Measurements from ENCODE around the gene AKT1S1. TPM values are rescaled to one million over a fixed set of nuclear protein-coding genes. Genes with fewer than 3 reads are reported as not detected.

Gene AKT1S1
- total RNA-seq, 1 donor from 2014 or later, result 3.1 TPM

DNA sequence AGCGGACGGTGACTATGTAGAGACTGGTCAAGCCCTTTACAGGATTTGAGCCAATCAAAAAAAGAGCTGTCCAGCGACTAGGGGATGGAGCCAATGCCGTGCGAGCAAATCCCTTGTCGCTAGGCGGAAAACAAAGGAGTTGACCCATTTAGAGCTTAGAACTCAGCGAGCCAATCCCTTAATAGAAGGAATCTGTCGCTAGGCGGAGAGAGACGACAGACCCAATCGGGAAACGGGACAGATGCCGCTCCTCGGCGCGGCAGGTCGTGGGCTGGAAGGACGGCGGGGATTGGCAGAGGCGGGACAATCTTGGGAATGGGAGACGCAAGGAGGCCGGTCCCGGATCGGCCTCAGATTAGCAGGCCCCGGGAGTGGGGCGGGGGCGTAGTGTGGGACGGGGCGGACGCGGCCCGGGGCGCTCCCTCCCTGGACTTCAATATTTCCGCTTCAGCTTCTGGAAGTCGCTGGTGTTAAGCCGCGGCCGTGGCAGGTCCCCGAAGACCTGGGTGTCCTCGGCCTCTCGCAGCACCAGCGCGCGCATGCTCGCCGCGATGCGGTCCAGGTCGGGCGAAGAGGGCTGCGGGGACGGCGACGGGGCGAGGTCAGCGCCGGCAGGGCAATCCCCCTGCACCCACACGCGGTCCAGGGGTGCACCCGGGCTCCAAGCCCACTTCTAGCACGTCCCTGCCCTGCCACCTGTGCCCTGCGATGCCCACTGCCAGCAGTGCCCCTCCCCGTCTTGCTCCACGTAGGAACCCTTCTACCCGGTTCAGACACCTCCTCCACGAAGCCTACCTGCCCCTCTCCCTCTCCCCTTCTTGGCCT lies 7.5 kb downstream of the AKT1S1 start:
- H3K4me3 ChIP-seq (ENCODE audit: low read length in 3 of 3), result peak overlapping the region; percentile 71 to 82 (median 77)
- H3K4me1 ChIP-seq (ENCODE audit: control insufficient read depth in 3 of 3, insufficient read depth in 3 of 3, low read length in 3 of 3), result peaks cover 56 to 76% (median 66%) of the 10 kb centered on the region in 3 donors
- peak overlapping the region; percentile 52 to 89 (median 81) for H3K9ac ChIP-seq (ENCODE audit: low read depth in 1 of 3, low read length in 3 of 3)
- H3K36me3 ChIP-seq (ENCODE audit: control insufficient read depth in 3 of 3, insufficient read depth in 3 of 3, low read length in 3 of 3), result peaks cover 13 to 20% (median 17%) of the 10 kb centered on the region in 3 donors
- H3K27ac ChIP-seq (ENCODE audit: low read depth, low read length), result peak overlapping the region; percentile 96
- H3K9me3 ChIP-seq (ENCODE audit: control insufficient read depth in 3 of 3, low read length in 3 of 3), result no peaks in the 10 kb centered on the region
- H3K27me3 ChIP-seq (ENCODE audit: control insufficient read depth in 3 of 3, insufficient read depth in 3 of 3, low read length in 3 of 3), result no peaks in the 10 kb centered on the region

DNA sequence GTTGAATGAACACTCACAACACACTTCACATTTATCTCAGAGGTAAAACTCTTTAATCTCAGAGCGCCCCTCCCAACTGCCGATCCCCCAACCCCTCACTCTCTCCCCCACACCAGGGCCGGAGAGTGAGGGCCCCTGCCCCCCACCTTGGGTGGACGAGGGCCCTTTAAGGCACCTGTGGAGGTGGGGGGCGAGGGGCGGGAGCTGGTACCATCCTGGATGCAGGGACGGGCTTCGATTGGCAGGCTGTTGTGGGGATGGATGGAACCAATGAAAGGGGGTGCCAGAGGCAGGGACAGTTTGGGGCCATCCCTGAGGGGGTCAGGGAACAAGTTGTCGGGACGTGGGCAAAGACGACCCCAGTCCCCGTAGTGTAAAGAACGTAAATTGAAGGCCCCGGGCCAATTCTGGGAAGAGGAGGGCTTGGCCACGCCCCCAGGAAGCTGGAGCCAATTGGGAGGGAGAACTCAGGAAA lies 8.1 kb downstream of the AKT1S1 start:
- H3K27me3 ChIP-seq (ENCODE audit: control insufficient read depth in 3 of 3, insufficient read depth in 3 of 3, low read length in 3 of 3), result no peaks in the 10 kb centered on the region
- peaks cover 50 to 74% (median 59%) of the 10 kb centered on the region in 3 donors for H3K4me1 ChIP-seq (ENCODE audit: control insufficient read depth in 3 of 3, insufficient read depth in 3 of 3, low read length in 3 of 3)
- peak overlapping the region in 2 of 3 donors; percentile 71 to 74 for H3K9ac ChIP-seq (ENCODE audit: low read depth in 1 of 3, low read length in 3 of 3)
- H3K36me3 ChIP-seq (ENCODE audit: control insufficient read depth in 3 of 3, insufficient read depth in 3 of 3, low read length in 3 of 3), result peaks cover 17 to 21% (median 18%) of the 10 kb centered on the region in 3 donors
- H3K27ac ChIP-seq (ENCODE audit: low read depth, low read length), result peak overlapping the region; percentile 96
- peak overlapping the region; percentile 54 to 75 (median 70) for H3K4me3 ChIP-seq (ENCODE audit: low read length in 3 of 3)
- no peaks in the 10 kb centered on the region for H3K9me3 ChIP-seq (ENCODE audit: control insufficient read depth in 3 of 3, low read length in 3 of 3)

DNA sequence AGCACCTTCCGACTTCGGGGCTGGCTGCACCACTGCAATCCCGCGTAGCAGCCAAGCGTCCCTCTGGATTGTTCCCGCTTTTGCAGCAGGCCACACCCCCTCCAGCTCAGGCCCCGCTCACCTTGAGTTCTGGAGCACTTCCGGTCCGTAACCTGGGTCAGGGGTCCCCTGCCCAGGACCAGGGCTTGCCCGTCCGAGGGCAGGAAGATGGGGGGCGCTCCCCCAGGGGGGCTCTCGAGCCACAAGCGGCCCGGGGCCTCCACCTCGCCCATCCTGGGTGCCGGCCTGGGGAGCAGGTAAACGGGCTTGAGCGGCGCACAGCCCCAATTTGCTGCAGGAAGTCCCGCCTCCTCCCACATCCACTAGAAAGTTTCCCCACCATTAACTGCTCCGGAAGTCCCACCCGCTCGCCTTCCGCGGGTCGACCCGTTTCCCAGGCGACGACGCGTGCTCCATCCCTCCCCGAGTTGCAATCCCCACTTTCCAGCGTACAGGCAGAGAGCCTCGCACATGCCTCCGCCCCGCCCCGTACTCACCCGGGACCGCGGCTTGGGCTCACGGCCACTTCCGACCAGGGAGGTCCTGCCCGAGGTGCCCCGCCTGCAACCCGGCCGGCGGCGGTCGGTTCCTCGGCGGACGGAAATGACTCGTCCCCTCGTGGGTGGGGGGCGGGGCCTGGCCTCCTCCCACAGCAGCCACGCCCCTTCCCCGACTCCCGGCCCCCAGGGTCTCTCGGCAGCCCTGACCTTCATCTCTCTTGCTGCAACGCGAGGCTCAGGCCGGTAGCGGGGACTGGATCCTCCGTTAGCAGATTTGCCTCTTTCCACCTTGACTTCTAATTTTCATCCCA lies 10.0 kb downstream of the AKT1S1 start, which contains the start of gene PNKP:
Gene PNKP (minus strand): TSS at position 644 of the 850 bp plus-strand sequence. CDS start 372 bp downstream, at position 272.
- Histone ChIP-seq H3K4me1 (ENCODE audit: control insufficient read depth in 3 of 3, insufficient read depth in 3 of 3, low read length in 3 of 3) (peaks cover 45 to 73% (median 46%) of the 10 kb centered on the region in 3 donors), H3K27ac (ENCODE audit: low read depth, low read length) (peak within 1 kb of the TSS; percentile 96), H3K9me3 (ENCODE audit: control insufficient read depth in 3 of 3, low read length in 3 of 3) (no peaks in the 10 kb centered on the region), H3K4me3 (ENCODE audit: low read length in 3 of 3) (peak within 1 kb of the TSS; percentile 87 to 94 (median 92)), H3K27me3 (ENCODE audit: control insufficient read depth in 3 of 3, insufficient read depth in 3 of 3, low read length in 3 of 3) (no peaks in the 10 kb centered on the region), H3K9ac (ENCODE audit: low read depth in 1 of 3, low read length in 3 of 3) (peak within 1 kb of the TSS; percentile 84 to 88 (median 87)), H3K36me3 (ENCODE audit: control insufficient read depth in 3 of 3, insufficient read depth in 3 of 3, low read length in 3 of 3) (peaks cover 25 to 30% (median 28%) of the 10 kb centered on the region in 3 donors)

DNA sequence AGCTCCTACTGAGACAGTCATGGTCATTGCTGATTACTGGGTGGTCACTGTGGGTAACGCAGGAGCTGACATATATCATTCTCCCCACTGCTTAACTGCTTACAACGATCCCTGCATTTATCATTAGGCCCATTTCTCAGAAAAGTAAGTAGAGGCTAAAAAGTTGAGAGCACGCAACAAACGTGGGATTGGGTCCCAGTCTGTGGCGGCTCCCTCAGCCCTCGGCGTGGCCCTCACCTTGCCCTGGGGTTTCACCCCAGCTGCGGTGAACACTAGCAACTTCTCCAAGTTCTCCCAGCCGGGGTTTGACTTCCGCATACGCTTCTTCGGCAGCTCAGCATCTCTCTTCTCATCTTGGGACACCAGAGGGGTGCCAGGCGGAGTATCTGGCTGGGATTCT lies 12.3 kb downstream of the AKT1S1 start:
- H3K27me3 ChIP-seq (ENCODE audit: control insufficient read depth in 3 of 3, insufficient read depth in 3 of 3, low read length in 3 of 3), result no peaks in the 10 kb centered on the region
- peaks cover 18 to 32% (median 28%) of the 10 kb centered on the region in 3 donors for H3K36me3 ChIP-seq (ENCODE audit: control insufficient read depth in 3 of 3, insufficient read depth in 3 of 3, low read length in 3 of 3)
- no peak overlapping the region for H3K4me3 ChIP-seq (ENCODE audit: low read length in 3 of 3)
- no peak overlapping the region for H3K9ac ChIP-seq (ENCODE audit: low read depth in 1 of 3, low read length in 3 of 3)
- H3K9me3 ChIP-seq (ENCODE audit: control insufficient read depth in 3 of 3, low read length in 3 of 3), result no peaks in the 10 kb centered on the region
- H3K27ac ChIP-seq (ENCODE audit: low read depth, low read length), result no peak overlapping the region
- peaks cover 29 to 55% (median 35%) of the 10 kb centered on the region in 3 donors for H3K4me1 ChIP-seq (ENCODE audit: control insufficient read depth in 3 of 3, insufficient read depth in 3 of 3, low read length in 3 of 3)

DNA sequence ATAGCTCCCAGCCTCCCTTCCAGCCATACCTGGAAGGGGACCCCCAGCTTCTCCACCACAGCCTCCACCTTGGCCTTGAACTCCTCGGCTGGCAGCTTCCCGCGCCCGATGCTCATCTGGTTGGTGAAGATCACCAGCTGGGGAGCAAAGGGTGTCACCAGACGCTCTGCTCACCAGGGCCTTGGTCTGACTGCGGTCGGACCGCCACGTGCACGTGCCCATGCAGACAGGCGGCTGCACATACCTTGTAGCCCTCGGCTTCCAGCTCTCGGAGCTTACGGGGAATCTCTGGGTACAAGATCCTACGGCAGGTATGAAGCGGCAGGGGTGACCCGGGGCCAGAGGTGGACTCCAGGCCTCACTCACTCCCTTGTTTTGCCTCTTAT lies 13.2 kb downstream of the AKT1S1 start:
- no peaks in the 10 kb centered on the region for H3K27me3 ChIP-seq (ENCODE audit: control insufficient read depth in 3 of 3, insufficient read depth in 3 of 3, low read length in 3 of 3)
- H3K9ac ChIP-seq (ENCODE audit: low read depth in 1 of 3, low read length in 3 of 3), result no peak overlapping the region
- peaks cover 24 to 36% (median 32%) of the 10 kb centered on the region in 3 donors for H3K36me3 ChIP-seq (ENCODE audit: control insufficient read depth in 3 of 3, insufficient read depth in 3 of 3, low read length in 3 of 3)
- H3K4me3 ChIP-seq (ENCODE audit: low read length in 3 of 3), result no peak overlapping the region
- peaks cover 25 to 48% (median 31%) of the 10 kb centered on the region in 3 donors for H3K4me1 ChIP-seq (ENCODE audit: control insufficient read depth in 3 of 3, insufficient read depth in 3 of 3, low read length in 3 of 3)
- no peaks in the 10 kb centered on the region for H3K9me3 ChIP-seq (ENCODE audit: control insufficient read depth in 3 of 3, low read length in 3 of 3)
- no peak overlapping the region for H3K27ac ChIP-seq (ENCODE audit: low read depth, low read length)

DNA sequence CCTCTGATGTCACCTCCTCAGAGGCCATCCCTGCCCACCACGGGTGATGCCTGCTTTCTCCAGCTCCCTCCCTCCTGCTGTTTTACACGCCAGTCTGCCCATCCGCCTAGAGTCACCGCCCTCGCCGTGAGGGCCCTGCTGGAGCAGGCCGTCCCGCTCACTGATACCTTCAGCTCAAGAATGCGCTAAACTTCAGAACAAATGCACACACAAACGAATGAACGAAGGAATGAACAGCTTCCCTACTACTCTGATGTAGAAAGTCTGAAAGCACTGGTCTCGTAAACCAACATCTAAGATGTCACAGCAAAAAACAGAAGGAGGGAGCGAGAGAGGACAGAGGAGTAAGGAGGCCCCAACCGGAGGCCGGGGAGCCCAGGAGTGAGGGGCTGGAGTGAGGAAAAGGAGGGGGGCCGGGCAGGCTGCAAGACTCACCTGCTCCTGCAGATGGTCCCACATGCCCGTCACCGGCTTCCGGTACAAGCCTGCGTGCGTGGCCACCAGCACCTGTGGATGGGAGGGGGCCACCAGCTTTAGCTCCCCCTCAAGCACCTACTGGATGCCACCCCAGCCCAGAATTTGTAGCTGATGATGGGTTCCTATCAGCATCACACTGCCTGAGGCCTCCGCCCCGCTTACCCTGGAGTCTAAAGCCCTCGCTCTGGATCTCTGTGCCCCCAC lies 13.8 kb downstream of the AKT1S1 start:
- Histone ChIP-seq H3K9ac (ENCODE audit: low read depth in 1 of 3, low read length in 3 of 3) (peak overlapping the region in 1 of 3 donors; percentile 8), H3K27ac (ENCODE audit: low read depth, low read length) (no peak overlapping the region), H3K4me1 (ENCODE audit: control insufficient read depth in 3 of 3, insufficient read depth in 3 of 3, low read length in 3 of 3) (peaks cover 21 to 47% (median 28%) of the 10 kb centered on the region in 3 donors), H3K4me3 (ENCODE audit: low read length in 3 of 3) (no peak overlapping the region), H3K36me3 (ENCODE audit: control insufficient read depth in 3 of 3, insufficient read depth in 3 of 3, low read length in 3 of 3) (peaks cover 24 to 41% (median 36%) of the 10 kb centered on the region in 3 donors), H3K27me3 (ENCODE audit: control insufficient read depth in 3 of 3, insufficient read depth in 3 of 3, low read length in 3 of 3) (no peaks in the 10 kb centered on the region), H3K9me3 (ENCODE audit: control insufficient read depth in 3 of 3, low read length in 3 of 3) (no peaks in the 10 kb centered on the region)

DNA sequence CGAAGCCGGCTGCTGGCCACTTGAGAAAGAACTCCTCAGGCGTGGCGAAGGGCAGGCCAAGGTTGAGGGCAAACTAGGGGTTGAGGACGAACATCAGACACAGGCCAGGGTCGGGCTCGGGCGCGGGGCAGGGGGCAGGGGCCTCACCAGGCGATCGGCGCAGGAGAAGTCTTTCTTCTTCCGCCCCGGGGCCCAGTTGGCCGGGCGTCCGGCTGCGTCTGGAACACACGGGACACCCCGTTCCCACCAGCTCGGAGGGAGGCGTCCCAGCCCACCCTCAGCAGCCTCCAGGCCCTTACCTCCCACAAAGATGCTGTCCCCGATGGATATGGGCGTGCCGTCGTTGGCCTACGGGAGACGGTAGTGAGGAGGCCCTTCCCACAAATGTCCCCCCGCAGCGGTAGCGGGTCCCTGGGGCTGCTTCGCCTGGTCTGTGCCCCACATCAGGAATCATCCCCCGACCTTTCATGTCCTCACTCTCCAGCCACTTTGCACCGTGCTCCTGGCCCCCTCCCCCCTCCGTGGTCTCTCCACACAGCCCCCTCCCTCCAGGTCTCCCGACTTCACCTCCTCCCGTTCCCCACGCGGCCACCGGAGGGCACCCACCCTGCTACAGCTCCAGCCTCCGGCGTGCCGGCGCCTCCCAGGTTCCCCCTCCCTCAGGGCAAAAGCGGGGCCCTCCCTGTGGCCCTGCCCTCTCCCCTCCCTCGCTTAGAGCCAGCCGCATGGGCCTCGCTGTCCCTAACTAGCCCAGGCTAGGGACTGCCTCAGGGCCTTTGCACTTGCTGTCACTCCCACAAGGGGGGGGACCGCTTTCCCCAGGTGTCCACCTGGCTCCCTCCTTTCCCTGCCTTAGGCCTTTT lies 14.5 kb downstream of the AKT1S1 start:
- Histone ChIP-seq H3K4me3 (ENCODE audit: low read length in 3 of 3) (no peak overlapping the region), H3K27ac (ENCODE audit: low read depth, low read length) (no peak overlapping the region), H3K27me3 (ENCODE audit: control insufficient read depth in 3 of 3, insufficient read depth in 3 of 3, low read length in 3 of 3) (no peaks in the 10 kb centered on the region), H3K36me3 (ENCODE audit: control insufficient read depth in 3 of 3, insufficient read depth in 3 of 3, low read length in 3 of 3) (peaks cover 27 to 46% (median 43%) of the 10 kb centered on the region in 3 donors), H3K9ac (ENCODE audit: low read depth in 1 of 3, low read length in 3 of 3) (no peak overlapping the region), H3K4me1 (ENCODE audit: control insufficient read depth in 3 of 3, insufficient read depth in 3 of 3, low read length in 3 of 3) (peaks cover 15 to 39% (median 22%) of the 10 kb centered on the region in 3 donors), H3K9me3 (ENCODE audit: control insufficient read depth in 3 of 3, low read length in 3 of 3) (no peaks in the 10 kb centered on the region)

DNA sequence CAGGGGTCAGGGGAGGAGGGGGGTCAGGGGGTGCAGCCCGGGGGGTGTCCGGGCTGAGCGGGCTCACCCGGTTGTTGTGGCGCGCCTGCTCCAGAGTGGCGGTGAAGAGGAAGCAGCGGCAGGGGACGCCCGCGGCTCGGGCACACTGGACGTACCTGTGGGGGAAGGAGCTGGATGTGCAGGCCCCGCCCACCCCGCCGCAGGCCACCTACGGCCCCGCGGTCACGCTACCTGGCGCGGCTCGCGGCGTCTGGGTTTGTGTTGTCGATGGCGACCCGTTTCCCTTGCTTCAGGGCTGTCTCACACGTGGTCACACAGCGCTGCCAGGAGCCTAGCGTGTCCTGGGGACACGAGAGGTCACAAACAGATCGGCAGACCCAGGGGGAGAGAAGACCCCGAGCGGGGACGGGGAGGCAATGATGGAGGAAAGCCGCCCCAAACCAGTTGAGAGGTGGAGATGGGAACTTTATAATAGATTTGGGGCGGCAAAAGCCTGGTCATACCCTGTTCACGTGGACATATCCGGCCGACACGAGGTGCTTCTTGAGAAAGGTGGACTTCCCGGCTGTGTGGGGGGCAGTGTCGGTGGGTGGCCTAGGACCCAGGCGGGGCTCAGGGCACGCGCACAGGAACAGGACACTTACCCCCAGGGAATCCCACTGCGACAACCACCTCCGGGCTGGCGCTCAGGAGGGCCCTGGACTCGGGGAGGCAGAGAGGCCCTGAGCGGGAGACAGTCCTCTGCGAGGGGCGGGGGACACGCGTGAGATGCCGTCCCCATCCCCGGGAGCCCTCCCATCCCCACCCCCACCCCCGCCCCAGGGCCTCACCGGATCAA lies 15.4 kb downstream of the AKT1S1 start:
- H3K4me3 ChIP-seq (ENCODE audit: low read length in 3 of 3), result no peak overlapping the region
- no peak overlapping the region for H3K27ac ChIP-seq (ENCODE audit: low read depth, low read length)
- H3K27me3 ChIP-seq (ENCODE audit: control insufficient read depth in 3 of 3, insufficient read depth in 3 of 3, low read length in 3 of 3), result no peaks in the 10 kb centered on the region
- peaks cover 13 to 32% (median 18%) of the 10 kb centered on the region in 3 donors for H3K4me1 ChIP-seq (ENCODE audit: control insufficient read depth in 3 of 3, insufficient read depth in 3 of 3, low read length in 3 of 3)
- H3K36me3 ChIP-seq (ENCODE audit: control insufficient read depth in 3 of 3, insufficient read depth in 3 of 3, low read length in 3 of 3), result peaks cover 35 to 55% (median 51%) of the 10 kb centered on the region in 3 donors
- no peaks in the 10 kb centered on the region for H3K9me3 ChIP-seq (ENCODE audit: control insufficient read depth in 3 of 3, low read length in 3 of 3)
- H3K9ac ChIP-seq (ENCODE audit: low read depth in 1 of 3, low read length in 3 of 3), result no peak overlapping the region

Data from skeletal muscle tissue (tissue), 4 donors.